MCF 10A (cell line): ENCODE results near the gene RPUSD4. TPM values are rescaled to one million over a fixed set of nuclear protein-coding genes. Genes with fewer than 3 reads are reported as not detected.

Source experiments
- BruUV-seq: library from RNA; stranded (reverse); fragments of 400-500 nt; replicated peaks from 2 replicates; lab custom pipeline; 2021; lab: Mats Ljungman, UMichigan
- CTCF ChIA-PET: fragments of 300-600 bp; sonication (Branson Sonifier 250); formaldehyde crosslinking; extraction: SDS; loops from one replicate; lab custom pipeline; 2021; ENCODE audit warnings: antibody characterized with exemption, inconsistent platforms; lab: Yijun Ruan, JAX
- POLR2A ChIA-PET: fragments of 300-600, 350-650 bp; sonication (Branson Sonifier 250); formaldehyde crosslinking; extraction: SDS; loops from one replicate; lab custom pipeline; 2020; ENCODE audit warnings: antibody characterized with exemption, inconsistent platforms; lab: Yijun Ruan, JAX
- DNase-seq: peaks from one replicate; pipeline ENCODE4 v3.0.0-alpha.2; 2018; ENCODE audit not compliant: unreplicated experiment
- H3K27ac Mint-ChIP-seq: one replicate; pipeline ENCODE4 v1.8.0; 2022; ENCODE audit warnings: mild to moderate bottlenecking, low read depth, mixed read lengths; ENCODE audit not compliant: unreplicated experiment
- H3K27me3 Mint-ChIP-seq: one replicate; pipeline ENCODE4 v1.8.0; 2022; ENCODE audit warnings: mixed read lengths; ENCODE audit not compliant: insufficient read depth, unreplicated experiment
- H3K36me3 Mint-ChIP-seq: one replicate; pipeline ENCODE4 v1.8.0; 2022; ENCODE audit warnings: mild to moderate bottlenecking, moderate library complexity, mixed read lengths; ENCODE audit not compliant: insufficient read depth, unreplicated experiment
- H3K4me1 Mint-ChIP-seq: one replicate; pipeline ENCODE4 v1.8.0; 2022; ENCODE audit warnings: mixed read lengths; ENCODE audit not compliant: insufficient read depth, unreplicated experiment
- H3K4me3 Mint-ChIP-seq: one replicate; pipeline ENCODE4 v1.8.0; 2022; ENCODE audit warnings: mild to moderate bottlenecking, moderate library complexity, mixed read lengths; ENCODE audit not compliant: unreplicated experiment
- H3K9me3 Mint-ChIP-seq: one replicate; pipeline ENCODE4 v1.8.0; 2022; ENCODE audit warnings: mixed read lengths; ENCODE audit not compliant: unreplicated experiment
- CTCF ChIP-seq: fragments of 200-600 bp; IDR thresholded peaks from one replicate; pipeline ENCODE4 v1.8.0; 2022; ENCODE audit warnings: antibody characterized with exemption, mild to moderate bottlenecking; ENCODE audit not compliant: unreplicated experiment
- intact Hi-C: fragments of 100-400 bp; cut with micrococcal nuclease; formaldehyde crosslinking; loops from 2 replicates; pipeline ENCODE4 v1.14.1; 2022
- total RNA-seq: library from RNA; stranded (reverse); gene quantifications from 2 replicates; pipeline ENCODE4 v1.2.3, GENCODE V29; 2022

The RPUSD4 gene
- total RNA-seq, 1 experiment from 2014 or later, result 26.7 TPM

- ChIA-PET CTCF (interaction anchor here (1.6 kb wide), 1 partner anchor 30 kb away, joined by 5 read pairs; no protein-coding TSS in a partner anchor), POLR2A (interaction anchor here (1.5 kb wide), 1 partner anchor 32 kb away, joined by 4 read pairs; no protein-coding TSS in a partner anchor)
- intact Hi-C loops, result no loop called here
- Mint-ChIP-seq H3K27me3 (no peaks in the 10 kb centered on the region), H3K27ac (peak overlapping the region; percentile 28), H3K9me3 (no peaks in the 10 kb centered on the region), H3K4me1 (peaks cover 8% of the 10 kb centered on the region), H3K36me3 (peaks cover 4% of the 10 kb centered on the region), H3K4me3 (no peak overlapping the region)
- no TSS peak for BruUV-seq
- no peak for TF ChIP-seq CTCF
- no peak for DNase-seq
These were observed 47.7 kb downstream of the RPUSD4 start for GRCh38 chr11:126163779-126164178.

GRCh38 chr11:126163074-126163700 lies 48.3 kb downstream of the RPUSD4 start:
- CTCF ChIA-PET, result interaction anchor here (1.6 kb wide), 1 partner anchor 30 kb away, joined by 5 read pairs; no protein-coding TSS in a partner anchor
- Mint-ChIP-seq H3K4me3 (no peak overlapping the region), H3K27ac (peak overlapping the region; percentile 28), H3K36me3 (peaks cover under 1% of the 10 kb centered on the region), H3K9me3 (no peaks in the 10 kb centered on the region), H3K27me3 (no peaks in the 10 kb centered on the region), H3K4me1 (peaks cover 8% of the 10 kb centered on the region)
- no TSS peak for BruUV-seq
- intact Hi-C loops, result no loop called here
- POLR2A ChIA-PET, result interaction anchor here (0.8 to 1.5 kb wide), 2 partner anchors 28 to 31 kb away, joined by 3 to 4 read pairs; no protein-coding TSS in a partner anchor
- no peak for TF ChIP-seq CTCF
- peak; percentile 57 for DNase-seq

GRCh38 chr11:126162306-126163030 lies 49.0 kb downstream of the RPUSD4 start:
- no peak for TF ChIP-seq CTCF
- Mint-ChIP-seq H3K4me3 (no peak overlapping the region), H3K36me3 (no peaks in the 10 kb centered on the region), H3K27me3 (no peaks in the 10 kb centered on the region), H3K9me3 (no peaks in the 10 kb centered on the region), H3K27ac (no peak overlapping the region), H3K4me1 (peaks cover 8% of the 10 kb centered on the region)
- CTCF ChIA-PET, result interaction anchor here (1.6 kb wide), 1 partner anchor 31 kb away, joined by 5 read pairs; no protein-coding TSS in a partner anchor
- no TSS peak for BruUV-seq
- POLR2A ChIA-PET, result interaction anchor here (0.8 to 1.5 kb wide), 2 partner anchors 28 to 31 kb away, joined by 3 to 4 read pairs; no protein-coding TSS in a partner anchor
- no peak for DNase-seq
- intact Hi-C loops, result no loop called here

- TF ChIP-seq CTCF, result no peak
- intact Hi-C loops, result no loop called here
- no peak for DNase-seq
- H3K4me3 Mint-ChIP-seq, result no peak overlapping the region
- no peaks in the 10 kb centered on the region for H3K27me3 Mint-ChIP-seq
- no peak overlapping the region for H3K27ac Mint-ChIP-seq
- peaks cover 8% of the 10 kb centered on the region for H3K4me1 Mint-ChIP-seq
- no peaks in the 10 kb centered on the region for H3K9me3 Mint-ChIP-seq
- POLR2A ChIA-PET, result no interaction called here
- no peaks in the 10 kb centered on the region for H3K36me3 Mint-ChIP-seq
- BruUV-seq, result no TSS peak
- CTCF ChIA-PET, result interaction anchor here (0.6 kb wide), 1 partner anchor 1285 kb away, joined by 4 read pairs; no protein-coding TSS in a partner anchor
These were observed 50.4 kb downstream of the RPUSD4 start for GRCh38 chr11:126161023-126161391.
